Stimulated activated CD8-positive, alpha-beta memory T cell treated with anti-CD3 and anti-CD28 coated beads, Interleukin-12 subunit alpha, Interleukin-12 subunit beta, amount 100 ng/mL, for 24 hours (primary cell): ENCODE results near the gene ERICH4.
A peak's percentile ranks its signal among the peaks of the same experiment; 100 is the strongest.
"Not testable (repeated sequence)": the region's sequence is repeated elsewhere in the genome, so short reads cannot be mapped to it uniquely, and the experiment has no call there.

Experiments
- DNase-seq: peaks from one replicate; pipeline ENCODE4 v3.0.0-alpha.2; 2020; ENCODE audit errors: extremely low read depth

The ERICH4 gene

DNA sequence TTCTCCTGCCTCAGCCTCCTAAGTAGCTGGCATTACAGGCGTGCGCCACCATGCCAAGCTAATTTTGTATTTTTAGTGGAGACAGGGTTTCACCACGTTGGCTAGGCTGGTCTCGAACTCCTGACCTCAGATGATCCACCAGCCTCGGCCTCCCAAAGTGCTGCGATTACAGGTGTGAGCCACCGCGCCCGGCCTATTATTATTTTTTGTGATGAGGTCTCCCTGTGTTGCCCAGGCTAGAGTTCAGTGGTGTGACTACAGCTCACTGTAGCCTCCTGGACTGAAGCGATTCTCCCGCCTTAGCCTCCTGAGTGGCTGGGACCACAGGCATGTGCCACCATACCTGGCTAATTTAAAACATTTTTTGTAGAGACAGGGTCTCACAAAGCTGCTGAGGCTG, 7.6 kb upstream of the ERICH4 start:
- not testable (repeated sequence) for DNase-seq

- no peak for DNase-seq
Measured at GRCh38 chr19:41435936-41436673, 6.9 kb upstream of the ERICH4 start.

DNA sequence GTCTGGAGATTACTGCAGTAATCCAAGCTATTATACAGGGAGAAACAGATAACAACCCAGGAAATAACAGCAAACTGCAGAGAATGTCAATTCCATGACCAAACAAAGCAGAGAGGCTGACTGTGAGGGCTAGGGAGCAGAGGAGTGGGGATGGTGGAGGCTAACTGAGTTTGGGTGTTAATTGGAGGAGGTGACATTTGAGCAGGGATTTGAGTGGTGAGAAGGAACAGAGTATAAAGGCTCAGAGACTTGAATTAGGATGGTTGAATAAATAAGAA, 6.3 kb upstream of the ERICH4 start:
- DNase-seq: no peak

DNA sequence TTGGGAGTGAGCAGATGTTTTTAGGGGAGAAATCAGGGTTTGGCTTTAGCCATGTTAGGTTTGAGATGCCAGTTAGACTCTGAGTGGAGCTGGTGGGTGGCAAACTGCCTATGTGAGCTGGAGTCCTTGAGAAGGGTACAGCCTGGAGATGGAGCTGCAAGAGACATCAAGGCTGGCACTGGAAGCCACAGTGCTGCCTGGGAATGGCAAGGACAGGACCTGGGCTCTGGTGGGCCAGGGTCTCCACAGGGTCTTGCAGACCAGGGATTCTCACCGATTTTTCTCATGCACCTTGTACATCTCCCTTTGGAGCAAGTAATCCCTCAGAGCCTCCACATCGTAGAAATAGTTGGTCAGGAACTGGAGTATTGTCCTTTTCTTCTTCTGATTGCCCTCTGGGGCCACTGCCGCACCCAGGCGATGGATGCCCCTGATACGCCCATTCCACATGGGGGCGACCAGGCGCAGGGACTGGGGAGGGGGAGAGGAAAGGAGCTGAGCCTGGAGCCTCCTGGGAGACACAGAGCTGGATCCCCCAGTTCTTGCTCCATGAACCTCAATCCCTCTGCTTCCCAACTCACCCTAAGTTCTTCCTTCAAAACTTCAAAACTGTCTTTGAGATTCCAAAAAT, 4.9 kb upstream of the ERICH4 start:
- DNase-seq: no peak

GRCh38 chr19:41439441-41440222, 3.3 kb upstream of the ERICH4 start, which contains the start of gene DMAC2:
DMAC2 (minus strand) TSS chr19:41439912; CDS start chr19:41439899, 13 bp downstream.
- DNase-seq: peak; percentile 90

DNA sequence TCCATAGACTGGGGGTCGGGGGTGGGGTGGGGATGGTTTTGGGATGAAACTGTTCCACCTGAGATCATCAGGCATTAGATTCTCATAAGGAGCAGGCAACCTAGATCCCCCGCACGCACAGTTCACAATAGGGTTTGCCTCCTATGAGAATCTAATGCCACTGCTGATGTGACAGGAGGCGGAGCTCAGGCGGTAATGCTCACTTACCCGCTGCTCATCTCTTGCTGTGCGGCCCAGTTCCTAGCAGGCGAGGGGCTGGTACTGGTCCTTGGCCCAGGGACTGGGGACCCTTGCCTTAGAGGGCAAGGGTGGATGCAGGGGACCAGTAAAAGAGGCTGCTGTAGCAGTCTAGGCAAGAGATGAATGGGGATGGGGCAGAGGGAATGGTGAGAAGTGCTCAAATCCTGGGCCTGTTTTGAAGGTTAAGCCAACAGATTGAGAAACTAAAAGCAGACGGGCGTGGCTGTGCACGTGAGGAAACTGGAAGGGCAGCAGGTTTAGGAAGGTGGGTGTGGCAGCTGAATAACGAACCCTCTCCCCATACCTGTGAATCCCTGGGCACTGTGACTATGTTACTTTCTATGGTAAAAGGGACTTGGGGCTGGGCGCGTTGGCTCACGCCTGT, 1.5 kb upstream of the ERICH4 start:
- DNase-seq: no peak

- DNase-seq: no peak
Measured at GRCh38 chr19:41443813-41444455, 978 bp downstream of the ERICH4 start.

GRCh38 chr19:41445575-41445974, 2.6 kb downstream of the ERICH4 start:
- no peak for DNase-seq

DNA sequence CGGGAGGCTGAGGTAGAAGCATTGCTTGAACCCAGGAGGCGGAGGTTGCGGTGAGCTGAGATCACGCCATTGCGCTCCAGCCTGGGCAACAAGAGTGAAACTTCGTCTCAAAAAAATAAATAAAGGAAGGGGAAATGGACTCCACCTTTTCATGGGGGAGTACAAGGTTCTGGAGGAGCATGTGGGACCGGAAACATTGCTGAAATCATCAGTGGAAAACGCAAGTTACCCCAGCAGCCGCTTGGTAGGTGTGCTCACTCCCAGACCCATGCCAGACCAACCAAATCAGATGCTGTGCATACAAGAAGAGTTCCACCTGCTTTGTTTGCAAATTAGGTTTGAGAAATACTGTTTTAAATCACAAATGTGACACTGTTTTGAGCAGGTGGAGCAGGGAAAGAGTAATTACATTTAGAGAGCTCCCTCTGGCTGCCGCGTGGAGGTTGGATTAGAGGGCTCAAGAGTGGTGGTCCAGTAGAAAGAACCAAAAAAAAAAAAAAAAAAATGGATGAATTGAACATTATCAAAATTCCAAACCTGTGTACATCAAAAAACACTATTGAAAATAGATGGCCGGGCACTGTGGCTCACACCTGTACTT, 4.9 kb downstream of the ERICH4 start:
- no peak for DNase-seq

DNA sequence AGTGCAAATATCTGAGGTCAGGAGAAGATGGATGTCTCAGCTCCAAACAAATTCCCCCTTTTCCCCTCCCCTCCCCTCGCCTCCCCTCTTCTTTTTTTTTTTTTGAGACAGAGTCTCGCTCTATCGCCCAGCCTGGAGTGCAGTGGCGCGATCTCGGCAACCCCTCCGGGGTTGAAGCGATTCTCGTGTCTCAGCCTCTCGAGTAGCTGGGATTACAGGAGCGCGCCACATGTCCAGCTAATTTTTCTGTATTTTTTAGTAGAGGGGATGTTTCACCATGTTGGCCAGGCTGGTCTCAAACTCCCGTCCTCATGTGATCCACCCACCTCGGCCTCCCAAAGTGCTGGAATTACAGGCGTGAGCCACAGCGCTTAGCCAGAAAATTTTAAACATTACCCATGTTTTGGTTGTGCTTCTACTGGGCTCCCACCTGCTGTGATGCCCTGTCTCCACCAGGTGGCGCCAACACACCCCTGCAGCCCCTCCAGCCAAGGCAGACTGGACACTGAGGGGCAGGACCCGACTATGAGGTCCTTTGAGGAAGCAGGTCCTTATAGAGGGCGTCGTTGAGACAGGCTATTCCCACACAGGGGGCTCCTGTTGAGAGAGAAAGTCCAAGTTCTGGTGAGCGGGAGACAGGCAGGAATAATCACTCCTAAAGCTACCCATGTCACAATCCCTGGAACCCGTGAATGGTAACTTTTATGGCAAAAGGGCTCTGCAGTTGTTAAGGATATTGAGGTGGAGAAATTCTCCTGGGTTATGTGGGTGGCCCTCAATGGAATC, 6.3 kb downstream of the ERICH4 start:
- no peak for DNase-seq

DNA sequence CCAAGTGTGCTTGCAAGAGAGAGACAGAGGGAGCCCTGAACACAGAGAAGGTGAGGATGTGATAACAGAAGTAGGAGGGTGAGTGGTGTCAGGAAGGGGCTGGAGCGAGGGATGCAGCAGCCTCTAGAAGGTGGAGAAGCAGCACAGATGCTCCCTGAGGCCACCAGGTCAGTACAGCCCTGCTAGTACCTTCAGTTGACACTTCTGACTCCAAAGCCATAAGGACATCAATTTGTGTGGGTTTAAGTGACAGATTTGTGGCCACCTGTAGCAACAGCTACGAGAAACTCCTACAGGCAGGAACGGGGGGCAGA, 6.9 kb downstream of the ERICH4 start:
- no peak for DNase-seq

- no peak for DNase-seq
Measured at GRCh38 chr19:41452584-41453275, 9.8 kb downstream of the ERICH4 start.

DNA sequence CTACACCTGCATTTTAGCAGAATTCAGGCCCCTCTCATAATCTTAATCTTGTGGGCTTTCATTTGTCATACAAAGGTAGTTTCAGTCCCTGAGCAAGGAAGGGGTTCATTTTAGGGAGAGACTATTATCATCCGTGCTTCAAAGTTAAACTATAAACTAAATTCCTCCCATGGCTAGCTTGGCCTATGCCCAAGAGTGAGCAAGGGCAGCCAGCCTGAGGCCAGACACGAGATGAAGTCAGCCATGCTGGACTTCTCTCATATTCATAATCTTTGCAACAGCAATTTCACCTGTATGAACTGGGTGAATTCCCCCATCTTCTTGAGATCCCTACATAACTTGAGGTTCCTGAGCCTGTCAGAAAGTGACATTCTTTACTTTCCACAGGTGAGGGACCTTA, 13.0 kb downstream of the ERICH4 start:
- DNase-seq: no peak

- DNase-seq: no peak
Measured at GRCh38 chr19:41456342-41456918, 13.5 kb downstream of the ERICH4 start.

DNA sequence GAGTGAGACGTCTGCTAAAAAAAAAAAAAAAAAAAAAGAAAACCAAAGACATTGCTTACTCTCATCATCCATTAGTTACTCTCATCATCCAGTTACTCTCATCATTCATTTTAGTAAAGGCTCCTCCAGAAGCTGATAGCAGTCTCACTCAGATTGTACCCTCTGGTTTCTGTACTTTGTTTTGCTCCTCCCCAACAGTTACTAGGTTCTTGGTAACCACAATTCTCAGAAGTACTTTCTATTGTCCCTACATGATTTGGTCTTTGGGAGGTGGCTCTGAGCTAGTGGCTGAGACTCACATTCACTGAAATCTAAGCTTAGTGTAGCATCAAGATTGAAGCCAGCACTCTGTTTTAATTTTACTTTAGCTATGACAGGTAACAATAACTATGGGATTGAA, 14.3 kb downstream of the ERICH4 start:
- no peak for DNase-seq

- DNase-seq: no peak
Measured at GRCh38 chr19:41462497-41462896, 19.5 kb downstream of the ERICH4 start.

GRCh38 chr19:41463257-41464256, 20.6 kb downstream of the ERICH4 start:
- DNase-seq: not testable (repeated sequence)

DNA sequence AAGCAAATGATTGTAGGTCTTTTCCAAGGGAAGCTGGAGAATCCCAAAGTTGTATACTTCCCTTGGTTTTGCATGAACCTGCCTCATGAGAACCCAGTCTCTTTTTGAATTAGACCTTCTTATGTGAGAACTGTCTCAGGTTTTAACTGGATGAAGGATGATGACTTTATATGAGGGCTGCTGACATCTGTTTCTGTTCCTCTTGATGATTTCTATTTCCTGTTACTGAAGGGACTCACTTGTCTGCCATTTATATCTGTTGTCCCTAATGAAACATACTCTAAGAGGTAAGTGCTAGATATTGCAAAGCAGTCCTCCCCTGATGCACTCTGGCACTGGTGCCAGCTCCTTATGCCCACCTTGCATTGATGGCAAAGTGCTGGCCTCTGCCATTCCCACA, 33.6 kb downstream of the ERICH4 start:
- no peak for DNase-seq

GRCh38 chr19:41478171-41478570, 35.2 kb downstream of the ERICH4 start:
- DNase-seq: no peak
